Loucy (cell line): ENCODE data around the gene SART1.
A peak's percentile ranks its signal among the peaks of the same experiment; 100 is the strongest.

Source experiments
- H2AFZ ChIP-seq: fragments of 200-600 bp; sonication (generic); 2 replicates; pipeline ENCODE4 v1.6.0; 2016; ENCODE audit warnings: antibody characterized with exemption, mild to moderate bottlenecking, low read length, moderate library complexity
- H3F3A ChIP-seq: fragments of 200-600 bp; 2 replicates; pipeline ENCODE4 v1.6.0; 2016; ENCODE audit warnings: antibody characterized with exemption, low read depth, mild to moderate bottlenecking
- H3K27me3 ChIP-seq: fragments of 200-600 bp; sonication (generic); 2 replicates; pipeline ENCODE4 v1.6.1; 2014; ENCODE audit warnings: low read length, mild to moderate bottlenecking; ENCODE audit not compliant: insufficient read depth, poor library complexity, severe bottlenecking
- H3K36me3 ChIP-seq: fragments of 200-600 bp; sonication (generic); 2 replicates; pipeline ENCODE4 v1.6.1; 2016; ENCODE audit warnings: low read length; ENCODE audit not compliant: insufficient read depth
- H3K4me1 ChIP-seq: fragments of 200-600 bp; sonication (generic); 2 replicates; pipeline ENCODE4 v1.5.1; 2014; ENCODE audit warnings: low read length, mild to moderate bottlenecking; ENCODE audit not compliant: insufficient read depth, poor library complexity, severe bottlenecking
- H3K4me2 ChIP-seq: fragments of 200-600 bp; sonication (generic); 2 replicates; pipeline ENCODE4 v1.6.0; 2014; ENCODE audit warnings: antibody characterized with exemption, low read length, low read depth, mild to moderate bottlenecking; ENCODE audit not compliant: poor library complexity, severe bottlenecking
- H3K4me3 ChIP-seq: fragments of 200-600 bp; sonication (generic); 2 replicates; pipeline ENCODE4 v1.5.1; 2014; ENCODE audit warnings: low read length, mild to moderate bottlenecking, mixed read lengths; ENCODE audit not compliant: poor library complexity, severe bottlenecking
- H3K79me2 ChIP-seq: fragments of 200-600 bp; sonication (generic); 2 replicates; pipeline ENCODE4 v1.6.1; 2014; ENCODE audit warnings: low read length; ENCODE audit not compliant: insufficient read depth
- H3K9ac ChIP-seq: fragments of 200-600 bp; sonication (generic); 2 replicates; pipeline ENCODE4 v1.6.0; 2014; ENCODE audit warnings: mild to moderate bottlenecking, low read depth, low read length, moderate library complexity; ENCODE audit not compliant: poor library complexity, severe bottlenecking
- H3K9me2 ChIP-seq: fragments of 200-600 bp; sonication (generic); replicated peaks from 2 replicates; pipeline ENCODE4 v1.6.1; 2016; ENCODE audit warnings: low read depth, low read length, mixed read lengths
- H3K9me3 ChIP-seq: fragments of 200-600 bp; sonication (generic); 2 replicates; pipeline ENCODE4 v1.6.1; 2014; ENCODE audit warnings: mild to moderate bottlenecking, antibody characterized with exemption, low read length, low read depth; ENCODE audit not compliant: insufficient read depth
- H4K20me1 ChIP-seq: fragments of 200-600 bp; sonication (generic); 2 replicates; pipeline ENCODE4 v1.6.0; 2014; ENCODE audit warnings: antibody characterized with exemption, low read length, mild to moderate bottlenecking; ENCODE audit not compliant: insufficient read depth, poor library complexity, severe bottlenecking
- EZH2phosphoT487 ChIP-seq: fragments of 200-600 bp; IDR thresholded peaks from 2 replicates; pipeline ENCODE4 v1.6.1; 2018; ENCODE audit warnings: antibody characterized with exemption, mild to moderate bottlenecking, moderate library complexity, borderline replicate concordance
- TF ChIP-seq, protein P1 (sequence below): fragments of 200-600 bp; sonication (generic); conservative IDR thresholded peaks from 2 replicates; pipeline ENCODE4 v1.5.1; 2014; ENCODE audit warnings: mild to moderate bottlenecking, antibody characterized with exemption, low read length

SART1 gene

DNA sequence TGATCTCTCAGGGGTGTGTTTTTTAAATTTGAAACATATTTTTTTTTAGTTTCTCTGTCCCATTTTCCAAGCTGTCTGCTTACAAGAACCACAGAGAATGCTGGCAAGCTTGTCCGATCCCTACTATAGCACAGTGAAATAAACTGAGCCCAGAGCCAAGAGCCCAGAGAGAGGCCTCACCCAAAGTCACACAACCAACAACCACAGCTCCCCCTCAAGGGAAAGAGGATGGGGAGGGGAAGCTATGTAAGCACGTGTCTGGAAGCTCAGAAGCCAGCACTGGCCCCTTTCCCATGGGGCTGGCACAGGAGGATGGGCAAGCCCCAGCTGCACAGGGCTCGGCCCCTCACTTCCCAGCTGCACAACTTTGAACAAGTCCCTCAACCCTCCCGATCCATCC lies 3.2 kb upstream of the SART1 start:
- Histone ChIP-seq H3K27me3 (no peaks in the 10 kb centered on the region), H3K4me3 (no peak overlapping the region), H3K4me2 (no peak overlapping the region), H3K9ac (no peak overlapping the region), H4K20me1 (peaks cover 13% of the 10 kb centered on the region), H3F3A (no peaks in the 10 kb centered on the region), H3K9me2 (no peaks in the 10 kb centered on the region), H2AFZ (no peak overlapping the region), H3K9me3 (no peaks in the 10 kb centered on the region), H3K79me2 (peaks cover 18% of the 10 kb centered on the region), H3K4me1 (peaks cover 11% of the 10 kb centered on the region), H3K36me3 (no peaks in the 10 kb centered on the region)
- TF ChIP-seq, protein P1, sequence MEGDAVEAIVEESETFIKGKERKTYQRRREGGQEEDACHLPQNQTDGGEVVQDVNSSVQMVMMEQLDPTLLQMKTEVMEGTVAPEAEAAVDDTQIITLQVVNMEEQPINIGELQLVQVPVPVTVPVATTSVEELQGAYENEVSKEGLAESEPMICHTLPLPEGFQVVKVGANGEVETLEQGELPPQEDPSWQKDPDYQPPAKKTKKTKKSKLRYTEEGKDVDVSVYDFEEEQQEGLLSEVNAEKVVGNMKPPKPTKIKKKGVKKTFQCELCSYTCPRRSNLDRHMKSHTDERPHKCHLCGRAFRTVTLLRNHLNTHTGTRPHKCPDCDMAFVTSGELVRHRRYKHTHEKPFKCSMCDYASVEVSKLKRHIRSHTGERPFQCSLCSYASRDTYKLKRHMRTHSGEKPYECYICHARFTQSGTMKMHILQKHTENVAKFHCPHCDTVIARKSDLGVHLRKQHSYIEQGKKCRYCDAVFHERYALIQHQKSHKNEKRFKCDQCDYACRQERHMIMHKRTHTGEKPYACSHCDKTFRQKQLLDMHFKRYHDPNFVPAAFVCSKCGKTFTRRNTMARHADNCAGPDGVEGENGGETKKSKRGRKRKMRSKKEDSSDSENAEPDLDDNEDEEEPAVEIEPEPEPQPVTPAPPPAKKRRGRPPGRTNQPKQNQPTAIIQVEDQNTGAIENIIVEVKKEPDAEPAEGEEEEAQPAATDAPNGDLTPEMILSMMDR = no peak
- no peak for TF ChIP-seq EZH2phosphoT487

DNA sequence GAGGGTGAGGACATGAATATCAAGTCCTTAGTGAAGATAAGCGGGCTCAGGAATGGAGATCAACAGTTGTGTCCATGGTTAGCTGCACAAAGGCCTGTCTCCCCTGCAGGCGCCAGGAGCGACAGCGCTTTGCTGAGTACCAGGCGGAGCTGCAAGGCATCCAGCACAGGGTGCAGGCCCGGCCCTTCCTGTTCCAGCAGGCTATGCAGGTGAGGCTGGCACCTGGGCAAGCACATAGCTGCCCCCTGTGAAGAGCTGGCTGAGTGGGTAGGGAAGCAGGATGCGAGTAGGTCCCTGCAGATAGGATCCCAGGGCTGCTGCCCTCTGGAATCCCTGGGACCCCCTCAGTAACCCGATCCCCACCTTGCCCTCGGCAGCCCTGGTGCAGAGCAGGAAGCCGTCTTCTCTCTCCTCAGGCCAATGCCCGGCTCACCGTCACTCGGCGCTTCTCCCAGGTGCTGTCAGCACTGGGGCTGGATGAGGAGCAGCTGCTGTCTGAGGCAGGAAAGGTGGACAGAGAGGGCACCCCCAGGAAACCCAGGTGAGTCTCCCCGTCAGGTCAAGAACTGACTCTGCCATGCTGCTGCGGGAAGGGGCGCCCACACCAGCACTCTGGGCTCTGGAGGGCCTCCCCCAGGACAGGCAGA lies 2.6 kb upstream of the SART1 start:
- Histone ChIP-seq H3K4me3 (no peak overlapping the region), H4K20me1 (peaks cover 17% of the 10 kb centered on the region), H3K4me1 (peaks cover 15% of the 10 kb centered on the region), H2AFZ (no peak overlapping the region), H3K36me3 (peaks cover 3% of the 10 kb centered on the region; the same call in 1 of the 2 replicates), H3F3A (no peaks in the 10 kb centered on the region), H3K9ac (no peak overlapping the region), H3K9me3 (no peaks in the 10 kb centered on the region), H3K27me3 (no peaks in the 10 kb centered on the region), H3K79me2 (peaks cover 24% of the 10 kb centered on the region), H3K9me2 (no peaks in the 10 kb centered on the region), H3K4me2 (no peak overlapping the region)
- TF ChIP-seq, protein P1 = no peak
- TF ChIP-seq EZH2phosphoT487 = no peak

DNA sequence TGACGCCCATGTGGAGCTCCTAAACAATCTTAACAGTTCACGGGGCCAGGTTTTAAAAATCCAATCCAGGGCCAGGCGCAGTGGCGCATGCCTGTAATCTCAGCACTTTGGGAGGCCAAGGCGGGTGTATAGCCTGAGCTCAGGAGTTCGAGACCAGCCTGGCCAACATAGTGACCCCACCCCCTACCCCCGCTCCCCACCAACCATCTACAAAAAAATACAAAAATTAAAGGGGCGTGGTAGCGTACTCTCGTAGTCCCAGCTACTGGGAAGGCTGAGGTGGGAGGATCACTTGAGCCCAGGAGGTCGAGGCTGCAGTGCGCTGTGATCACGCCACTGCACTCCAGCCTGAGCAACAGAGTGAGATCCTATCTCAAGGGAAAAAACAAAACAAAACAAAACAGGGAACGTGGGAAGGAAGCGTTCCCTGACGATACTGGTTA lies 689 bp upstream of the SART1 start:
- Histone ChIP-seq H2AFZ (peak overlapping the region; percentile 56; the same call in 1 of the 2 replicates), H4K20me1 (peaks cover 26% of the 10 kb centered on the region), H3K4me1 (peaks cover 23% of the 10 kb centered on the region), H3F3A (no peaks in the 10 kb centered on the region), H3K36me3 (peaks cover 19% of the 10 kb centered on the region; the same call in 1 of the 2 replicates), H3K9me3 (no peaks in the 10 kb centered on the region), H3K4me2 (peak overlapping the region; percentile 69), H3K79me2 (peaks cover 41% of the 10 kb centered on the region), H3K4me3 (peak overlapping the region; percentile 82), H3K9ac (peak overlapping the region; percentile 90), H3K27me3 (no peaks in the 10 kb centered on the region), H3K9me2 (no peaks in the 10 kb centered on the region)
- TF ChIP-seq EZH2phosphoT487 = no peak
- TF ChIP-seq, protein P1 = no peak
